ENCODE measurements around the gene ITPKB. TPM values are rescaled to one million over a fixed set of nuclear protein-coding genes. Genes with fewer than 3 reads are reported as not detected.
"Not testable (repeated sequence)": the region's sequence is repeated elsewhere in the genome, so short reads cannot be mapped to it uniquely, and the experiment has no call there.

ITPKB gene
- total RNA-seq, 1 donor from 2014 or later, result 19.5 TPM

DNA sequence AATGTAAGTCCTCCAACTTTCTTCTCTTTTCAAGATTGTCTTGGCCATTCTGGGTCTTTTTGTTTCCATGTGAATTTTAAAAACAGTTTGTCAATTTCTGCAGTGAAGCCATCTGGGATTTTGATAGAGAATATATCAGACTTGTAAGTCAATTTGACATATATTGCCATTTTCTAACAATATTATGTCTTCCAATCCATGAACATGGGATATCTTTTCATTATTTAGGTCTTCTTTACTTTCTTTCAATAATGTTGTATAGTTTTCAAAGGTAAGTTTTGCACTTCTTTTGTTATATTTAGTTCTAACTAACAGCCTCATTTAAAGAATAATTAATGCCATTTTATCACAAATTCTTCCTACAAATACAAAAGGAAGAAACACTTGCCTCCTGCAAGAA is 117.1 kb downstream of the ITPKB start:
- intact Hi-C loops (cut with micrococcal nuclease), result no loop called here
- DNase-seq (no peak), ATAC-seq (no peak)

DNA sequence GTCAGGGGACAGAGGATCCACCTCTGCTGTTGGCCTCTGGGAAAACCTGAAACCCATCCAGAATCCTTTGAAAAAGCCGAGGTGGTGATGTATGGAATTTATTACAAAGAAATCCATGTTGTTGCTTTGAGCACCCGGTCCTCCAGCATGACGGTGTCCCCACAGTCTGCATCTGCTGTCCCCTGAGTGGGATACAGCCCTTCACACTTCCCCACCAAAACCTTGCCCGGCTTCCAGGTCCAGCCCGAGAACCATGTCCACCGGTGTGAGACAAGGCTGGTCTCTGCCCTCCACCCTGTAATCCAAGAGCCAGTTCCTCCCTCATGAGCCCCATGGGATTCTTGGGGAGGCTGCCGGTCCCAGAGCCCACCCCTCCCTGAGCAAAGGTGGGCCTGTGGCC is 120.1 kb downstream of the ITPKB start:
- no peak for ATAC-seq
- intact Hi-C loops (cut with micrococcal nuclease), result no loop called here
- no peak for DNase-seq

DNA sequence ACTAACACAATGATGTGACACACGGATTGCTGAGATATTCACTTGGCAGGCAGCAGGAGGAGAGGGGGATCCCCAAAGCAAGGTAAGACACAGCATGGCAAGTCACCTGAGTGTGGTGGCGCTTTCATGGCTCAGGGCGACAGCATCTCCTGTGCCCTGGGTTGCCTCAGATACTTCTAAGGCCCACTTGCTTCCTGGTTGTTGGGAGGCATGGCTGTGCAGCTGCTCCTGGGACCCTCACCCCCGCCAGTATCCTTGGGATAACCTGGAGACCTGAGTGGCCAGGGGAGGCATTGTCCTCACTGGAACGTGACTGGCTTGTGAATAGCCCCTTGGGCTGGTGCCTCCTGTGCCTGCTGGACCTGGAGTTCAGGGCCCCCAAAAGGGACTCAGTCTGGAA is 120.7 kb downstream of the ITPKB start:
- DNase-seq (no peak), ATAC-seq (no peak)
- intact Hi-C loops (cut with micrococcal nuclease), result no loop called here

DNA sequence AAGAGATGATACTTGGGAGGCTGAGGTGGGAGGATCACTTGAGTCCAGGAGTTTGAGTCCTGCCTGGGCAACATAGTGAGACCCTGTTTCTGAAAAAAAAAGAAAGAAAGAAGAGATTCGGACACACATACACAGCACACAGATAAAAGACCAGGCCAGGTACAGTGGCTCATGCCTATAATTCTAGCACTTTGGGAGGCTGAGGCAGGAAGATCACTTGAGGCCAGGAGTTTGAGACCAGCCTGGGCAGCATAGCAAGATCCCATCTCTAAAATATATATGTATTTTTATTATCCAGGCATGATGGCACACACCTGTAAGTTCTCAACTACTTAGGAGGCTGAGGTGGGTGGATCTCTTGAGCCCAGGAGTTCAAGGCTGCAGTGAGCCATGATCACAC is 121.4 kb downstream of the ITPKB start:
- ATAC-seq; intact Hi-C loops (cut with micrococcal nuclease); DNase-seq: not testable (repeated sequence)

DNA sequence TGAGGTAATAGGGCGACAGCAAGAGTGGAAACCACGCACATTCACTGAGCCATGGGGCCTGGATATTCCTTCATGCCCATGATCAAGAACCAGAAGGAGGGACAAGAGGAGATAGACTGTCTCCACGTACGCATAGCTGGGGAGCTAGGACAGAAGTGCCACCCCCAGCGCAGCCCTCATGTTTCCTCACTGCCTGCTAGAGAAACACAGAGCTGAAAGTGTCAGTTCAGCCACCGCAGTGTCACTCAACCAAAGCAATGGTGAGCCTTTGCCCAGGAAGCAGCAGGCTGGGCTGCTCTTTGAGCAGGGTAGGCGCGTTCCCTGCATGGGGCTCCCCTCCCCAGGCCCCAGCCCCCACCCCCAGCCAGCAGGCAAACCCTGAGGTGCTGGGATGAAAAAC is 122.0 kb downstream of the ITPKB start:
- intact Hi-C loops (cut with micrococcal nuclease), result no loop called here
- ATAC-seq (no peak), DNase-seq (no peak)

DNA sequence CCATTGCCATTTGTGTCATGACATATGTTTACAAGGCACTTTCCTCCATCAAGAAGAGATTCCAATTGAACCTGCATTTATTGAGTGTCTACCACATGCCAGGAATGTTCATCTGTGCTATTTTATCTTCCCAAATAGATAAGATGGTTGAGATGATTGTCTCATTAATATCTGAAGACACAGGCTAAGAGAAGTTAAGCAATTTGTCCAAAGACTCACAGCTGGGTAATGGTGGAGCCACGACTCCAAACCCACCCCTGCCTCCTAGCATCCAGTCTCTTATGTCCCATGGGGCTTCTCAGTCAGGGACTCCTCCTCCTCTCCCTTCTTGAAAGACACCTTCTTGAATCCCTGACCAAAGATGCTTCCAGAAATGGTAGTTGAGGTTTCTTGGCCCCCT is 122.4 kb downstream of the ITPKB start:
- ATAC-seq, result no peak
- intact Hi-C loops (cut with micrococcal nuclease), result no loop called here
- no peak for DNase-seq

DNA sequence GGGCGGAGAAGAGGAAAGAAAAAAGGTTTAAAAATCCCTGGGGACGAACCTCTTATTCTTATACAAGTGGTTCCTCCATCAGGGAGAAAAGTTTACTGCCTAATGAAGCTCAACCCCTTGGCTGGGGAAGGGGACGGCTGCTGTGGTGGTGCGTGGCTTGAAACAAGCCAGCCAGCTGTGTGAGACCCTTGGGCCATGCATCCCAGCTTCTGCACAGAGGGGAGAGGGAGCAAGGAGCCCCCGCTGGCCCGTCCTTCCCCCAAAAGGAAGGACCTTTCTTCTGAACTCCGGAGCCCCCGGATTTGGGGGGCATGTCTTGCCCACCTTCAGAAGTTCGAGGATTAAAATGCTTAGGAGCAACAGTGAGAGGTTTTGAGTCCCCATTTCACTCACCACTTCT is 123.2 kb downstream of the ITPKB start:
- DNase-seq (no peak), ATAC-seq (no peak)
- intact Hi-C loops (cut with micrococcal nuclease), result no loop called here

DNA sequence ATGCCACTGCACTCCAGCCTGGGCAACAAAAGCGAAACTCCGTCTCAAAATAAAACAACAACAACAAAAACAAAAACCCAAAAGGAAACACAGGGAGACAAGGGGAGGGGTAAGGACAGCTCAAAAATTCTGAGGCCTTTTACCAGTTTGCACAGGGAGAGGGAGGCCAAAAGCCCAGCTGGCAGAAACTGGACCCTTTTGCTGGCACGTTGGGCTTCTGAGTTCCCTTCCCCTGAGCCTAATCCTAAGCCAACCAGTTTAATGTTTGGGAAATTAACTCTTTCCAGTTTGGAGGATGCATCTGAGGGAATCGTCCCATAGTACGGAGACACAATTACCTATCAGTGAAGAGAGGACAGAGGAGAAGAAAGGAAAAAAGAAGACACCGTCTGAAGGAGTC is 127.1 kb downstream of the ITPKB start:
- DNase-seq; ATAC-seq; intact Hi-C loops (cut with micrococcal nuclease): not testable (repeated sequence)

DNA sequence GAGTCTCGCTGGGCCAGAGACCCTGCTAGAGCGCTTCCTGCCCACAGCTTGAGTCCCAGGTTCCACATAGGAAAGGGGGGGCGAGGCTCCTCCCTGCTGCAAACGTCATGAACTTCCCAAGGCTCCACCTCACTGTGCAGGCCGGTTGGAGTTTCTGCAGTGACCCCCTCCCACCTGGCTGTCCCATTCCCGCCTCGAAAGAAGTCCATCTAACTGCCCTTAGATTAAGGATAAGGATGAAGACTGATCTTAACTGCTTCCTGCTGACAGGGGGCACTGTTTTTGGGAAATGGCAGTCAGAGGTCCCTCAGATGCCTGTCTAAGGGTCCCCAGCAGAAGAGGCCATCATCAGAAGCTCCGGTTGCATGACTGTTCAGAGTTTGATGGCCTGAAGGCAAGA is 127.8 kb downstream of the ITPKB start:
- intact Hi-C loops (cut with micrococcal nuclease), result no loop called here
- ATAC-seq (no peak), DNase-seq (no peak)

DNA sequence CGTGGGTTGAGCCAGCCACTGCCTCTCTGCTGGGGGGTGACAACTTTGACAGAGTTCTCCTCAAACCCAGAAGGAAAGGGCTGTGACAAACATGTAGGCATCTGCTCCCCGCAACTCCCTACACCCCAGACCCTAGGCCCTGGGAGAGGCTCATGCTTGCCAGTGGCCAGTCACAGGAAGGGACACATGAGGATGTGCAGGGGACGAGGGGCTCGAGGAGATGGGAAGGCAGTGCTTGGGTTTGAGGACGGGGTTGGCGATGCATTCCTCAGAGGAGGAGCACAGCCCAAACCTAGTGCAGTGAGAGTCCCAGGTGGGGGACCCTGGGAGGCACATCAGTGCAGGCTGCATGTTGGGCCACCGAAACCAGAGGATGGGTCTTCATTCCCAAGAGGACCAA is 128.4 kb downstream of the ITPKB start:
- intact Hi-C loops (cut with micrococcal nuclease), result no loop called here
- DNase-seq, result no peak
- ATAC-seq, result no peak

DNA sequence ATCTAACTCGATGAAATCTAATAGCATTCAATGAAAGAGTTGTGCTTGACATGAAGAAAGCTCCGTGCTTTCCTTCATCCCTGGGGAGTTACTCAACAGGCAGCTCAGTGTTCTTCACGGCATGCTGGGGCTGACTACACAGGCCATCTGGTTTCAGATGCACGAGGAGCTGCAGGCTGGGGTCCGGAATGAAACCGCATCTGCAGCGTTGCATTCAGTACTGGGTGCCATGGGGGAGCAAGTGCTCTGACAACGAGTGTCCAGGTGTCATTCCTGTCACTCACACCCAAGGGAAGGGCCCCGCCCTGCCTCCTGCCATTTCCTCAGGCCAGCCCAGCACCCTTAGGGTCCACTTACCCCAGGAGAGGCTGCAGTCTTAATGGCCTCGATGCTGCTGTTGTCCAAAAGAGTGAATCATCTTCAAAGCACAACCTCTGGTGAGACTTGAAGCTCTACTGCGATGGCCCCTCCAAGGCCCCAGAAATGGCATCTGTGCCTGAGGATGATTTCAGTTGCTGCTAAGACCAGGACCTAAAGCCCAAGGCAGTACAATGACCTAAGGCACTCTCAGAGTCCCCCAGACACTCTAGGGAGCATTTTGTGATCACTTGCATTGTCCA is 129.1 kb downstream of the ITPKB start:
- ATAC-seq, result peak; percentile 81
- DNase-seq, result peak; percentile 52
- intact Hi-C loops (cut with micrococcal nuclease), result no loop called here

DNA sequence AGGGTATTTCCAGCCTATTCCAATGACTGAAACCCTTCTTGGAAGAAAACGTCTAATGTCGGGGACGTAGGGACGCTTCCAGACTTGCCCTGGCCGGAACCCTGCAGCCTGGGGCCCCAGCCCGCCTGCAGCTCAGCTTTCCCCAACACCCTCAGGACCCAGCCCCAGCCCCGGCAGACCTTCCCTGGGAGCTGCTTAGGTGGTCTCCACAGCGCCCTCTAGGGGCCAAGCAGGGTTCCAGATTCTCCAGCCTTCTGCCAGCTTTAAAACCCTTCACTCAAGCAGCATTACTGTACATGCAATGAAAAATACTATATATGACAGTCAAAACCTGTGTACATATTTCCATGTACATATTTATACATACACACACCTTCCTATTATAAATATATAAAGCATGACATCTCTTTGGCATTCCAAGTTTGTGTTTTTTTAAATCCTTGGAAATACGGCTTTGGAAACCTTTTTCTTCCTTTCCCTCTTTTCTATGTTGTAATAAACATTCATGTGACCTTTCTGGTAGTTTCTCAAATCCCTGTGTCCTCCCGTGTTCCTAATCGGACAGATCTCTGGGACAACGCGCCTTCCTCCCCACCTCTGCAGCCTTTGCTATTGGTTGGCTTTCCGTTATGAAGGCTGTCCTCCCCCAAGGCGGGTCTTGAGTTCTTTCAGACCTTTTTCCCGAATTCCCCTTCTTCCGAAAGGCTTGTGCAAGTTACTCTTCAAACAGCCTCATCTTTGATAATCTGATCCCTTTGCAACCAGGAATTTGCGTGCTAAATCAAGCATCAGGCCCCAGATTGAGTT is 130.2 kb downstream of the ITPKB start:
- intact Hi-C loops (cut with micrococcal nuclease), result no loop called here
- ATAC-seq, result peak; percentile 57
- peak; percentile 76 for DNase-seq

DNA sequence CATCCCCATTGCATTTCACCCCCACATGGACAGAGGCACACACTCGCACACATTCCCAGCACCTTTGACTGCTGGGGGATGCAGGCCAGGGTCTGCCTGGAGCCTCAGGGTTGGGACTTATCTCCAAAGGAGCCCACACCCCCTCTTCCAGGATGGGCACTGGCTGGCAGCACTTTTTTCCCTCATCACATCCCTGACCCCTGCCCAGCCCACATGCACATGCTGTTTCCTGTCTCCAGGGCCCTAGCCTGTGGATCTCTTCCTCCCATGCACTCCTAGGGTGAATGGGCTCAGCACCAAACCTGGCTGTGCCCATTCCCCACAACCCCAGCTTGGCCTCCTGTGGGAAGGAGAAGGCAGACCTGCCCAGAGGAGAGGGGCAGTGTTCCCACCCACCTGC is 131.3 kb downstream of the ITPKB start:
- ATAC-seq, result no peak

DNA sequence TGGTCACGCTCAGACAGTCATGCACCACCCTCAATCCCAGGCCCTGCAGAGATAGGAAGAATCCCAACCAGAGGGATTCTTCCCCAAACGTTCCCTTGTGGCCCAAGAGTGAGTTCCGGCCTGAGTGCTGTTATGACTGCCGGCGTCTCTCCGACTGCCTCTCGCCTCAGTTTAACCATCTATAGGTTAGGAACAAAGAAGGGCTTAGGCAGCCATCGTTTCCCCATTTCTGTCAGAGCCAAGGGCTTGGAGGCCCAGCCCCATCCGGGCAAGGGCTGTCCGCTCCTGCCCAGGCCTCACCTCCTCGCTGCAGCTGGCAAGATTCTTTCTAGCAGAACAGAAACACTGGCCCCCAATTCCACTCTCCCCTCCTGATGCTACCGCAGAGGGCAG is 131.8 kb downstream of the ITPKB start:
- DNase-seq, result no peak
- intact Hi-C loops (cut with micrococcal nuclease), result no loop called here
- no peak for ATAC-seq

More for the DNA sequence above, 131.3 kb downstream of the ITPKB start:
- DNase-seq, result no peak
- intact Hi-C loops (cut with micrococcal nuclease), result no loop called here

DNA sequence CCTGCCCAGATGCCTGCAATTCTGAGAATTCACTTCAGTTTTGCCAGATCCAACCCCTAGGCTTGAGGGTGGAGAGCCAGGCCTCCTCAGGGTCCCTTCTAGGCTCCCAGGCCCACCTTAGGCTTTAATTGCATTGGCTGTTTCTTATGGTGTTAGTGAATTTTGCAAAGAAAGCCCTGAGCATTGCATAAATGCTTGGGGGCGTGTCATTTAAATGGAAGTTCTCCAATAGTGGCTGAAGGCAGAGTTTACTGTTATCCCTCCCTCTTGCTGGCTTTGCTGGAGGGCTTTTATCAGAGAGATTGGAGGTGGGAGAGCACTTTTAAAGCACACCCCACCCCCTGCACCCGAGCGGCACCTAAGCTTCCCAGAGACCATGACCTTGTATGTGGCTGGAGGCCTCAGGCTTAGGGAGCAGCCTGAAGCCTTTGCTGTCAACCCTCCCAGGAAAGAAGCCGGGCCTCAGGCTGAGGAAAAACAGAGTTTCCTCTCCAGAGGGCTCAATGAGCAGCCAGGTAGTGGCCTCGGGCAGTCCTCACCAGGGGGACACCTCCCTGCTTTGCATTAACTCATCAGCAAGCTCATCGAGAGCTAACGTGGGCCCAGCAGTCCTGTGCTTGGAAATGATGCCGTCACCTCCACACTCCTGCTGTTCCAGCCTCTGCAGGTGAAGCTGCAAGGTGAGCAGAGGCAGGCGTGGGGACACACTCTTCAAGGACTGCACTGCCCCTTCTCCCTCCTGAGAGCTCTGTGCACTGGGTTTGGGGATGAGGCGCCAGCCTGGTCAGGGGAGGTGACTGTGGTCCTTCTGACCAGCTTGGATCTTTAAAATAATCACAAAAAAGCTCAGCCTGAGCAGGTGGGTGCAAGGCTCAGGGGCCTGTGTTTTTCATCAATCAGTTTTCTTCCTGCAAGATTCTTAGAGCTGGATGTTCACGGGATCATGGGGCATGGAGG is 132.5 kb downstream of the ITPKB start:
- intact Hi-C loops (cut with micrococcal nuclease), result no loop called here
- ATAC-seq, result no peak
- DNase-seq, result no peak

DNA sequence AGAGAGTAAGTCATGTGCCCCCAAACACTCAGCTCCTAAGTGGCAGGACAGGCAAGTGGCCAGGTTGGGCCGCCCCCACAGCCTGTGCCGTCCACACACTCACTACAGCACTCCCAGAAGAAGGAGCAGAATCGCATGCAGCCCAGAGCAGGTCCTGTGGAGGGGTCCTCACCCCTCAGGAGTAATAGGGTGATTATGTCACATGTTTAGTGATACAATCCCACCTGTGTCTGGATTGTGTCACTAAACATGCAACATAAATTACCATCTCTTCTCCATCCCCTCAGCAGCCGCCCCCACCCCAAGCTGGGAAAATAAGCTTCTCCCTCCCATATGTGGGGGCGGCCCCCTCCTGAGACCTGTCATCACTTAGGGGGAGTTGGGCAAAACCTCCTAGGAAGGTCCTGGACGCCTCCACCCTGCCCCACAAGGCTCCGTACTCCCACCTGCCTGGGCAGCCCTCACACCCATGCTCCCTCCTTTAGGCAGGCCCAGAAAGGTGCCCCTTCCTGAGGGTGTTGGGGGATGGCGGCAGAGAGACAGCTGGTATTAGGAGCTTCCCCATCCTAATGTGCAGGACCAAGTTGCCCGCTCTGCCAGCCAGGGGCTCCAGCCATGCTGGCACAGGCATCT is 133.6 kb downstream of the ITPKB start:
- ATAC-seq (no peak), DNase-seq (no peak)
- intact Hi-C loops (cut with micrococcal nuclease), result no loop called here

DNA sequence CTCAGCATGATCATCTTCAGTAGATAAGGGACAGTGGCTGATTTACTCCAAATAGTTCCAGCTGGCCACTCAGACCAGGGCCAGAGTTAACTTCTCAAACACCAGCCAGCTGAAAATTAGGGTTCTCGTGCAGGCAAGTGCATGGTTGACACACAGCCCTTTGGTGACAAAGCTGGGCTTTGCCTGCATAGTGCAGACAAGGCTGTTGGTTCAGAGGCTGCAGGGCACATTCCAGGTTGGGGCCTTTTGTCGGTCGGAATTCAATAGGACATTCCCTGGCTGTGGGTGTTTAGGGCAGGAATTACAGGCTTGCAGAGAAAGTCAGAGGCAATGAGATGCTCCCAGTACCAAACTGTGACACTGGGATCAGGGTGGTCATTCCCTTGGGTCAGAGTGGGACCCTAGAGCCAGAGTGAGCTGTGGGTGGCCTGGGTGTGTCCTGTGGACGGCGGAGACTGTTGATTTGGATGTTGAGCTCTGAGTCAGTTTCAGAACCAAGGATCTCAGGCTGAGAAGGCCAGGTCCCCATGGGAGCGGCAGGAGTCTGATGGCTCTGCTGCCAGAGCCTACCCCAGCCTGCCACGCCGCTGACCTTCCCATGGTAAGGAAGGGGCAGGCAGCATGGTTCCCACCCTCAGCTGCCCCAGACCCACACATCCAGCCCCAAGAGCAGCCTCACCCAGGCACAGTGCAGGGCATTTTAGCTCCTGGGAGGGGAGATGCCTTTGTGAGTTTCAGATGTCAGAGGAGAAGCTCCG is 134.3 kb downstream of the ITPKB start:
- no peak for ATAC-seq
- intact Hi-C loops (cut with micrococcal nuclease), result no loop called here
- DNase-seq, result no peak

DNA sequence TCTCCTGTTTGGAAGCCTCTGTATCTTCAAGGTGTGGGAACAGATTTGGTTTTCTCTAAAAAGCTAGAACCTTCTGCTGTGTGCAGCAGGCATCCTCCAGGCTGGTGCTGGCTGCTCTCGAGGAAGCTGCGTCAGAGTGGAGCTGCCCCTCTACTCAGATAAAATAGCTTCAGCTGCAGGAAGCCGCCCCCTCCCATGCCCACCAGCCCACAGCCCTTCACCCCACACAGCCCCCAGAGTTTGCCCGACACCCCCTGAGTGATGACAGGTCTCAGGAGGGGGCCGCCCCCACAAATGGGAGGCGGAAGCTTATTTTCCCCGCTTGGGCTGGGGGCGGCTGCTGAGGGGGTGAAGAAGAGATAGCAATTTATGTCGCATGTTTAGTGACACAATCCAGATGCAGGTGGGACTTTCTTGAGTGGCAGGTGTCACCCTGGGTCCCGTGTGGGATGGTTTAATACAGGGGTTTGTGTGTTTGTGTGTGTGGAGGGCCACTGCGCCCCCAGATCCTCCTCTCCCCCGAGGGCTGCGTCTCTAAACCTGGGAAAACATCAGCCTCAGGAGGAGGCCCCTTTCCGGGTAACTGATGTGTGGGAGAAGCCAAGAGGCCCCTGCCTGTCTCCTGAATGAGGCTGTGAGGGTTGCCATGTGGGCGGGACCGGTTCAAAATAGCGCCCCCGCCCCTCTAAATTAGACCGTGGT is 135.1 kb downstream of the ITPKB start:
- no peak for DNase-seq
- ATAC-seq, result no peak
- intact Hi-C loops (cut with micrococcal nuclease), result no loop called here

Measured in left ventricle myocardium superior (tissue), 1 donor.